NCI-H460 (cell line): Measurements from ENCODE around the gene SDCCAG8. TPM values are rescaled to one million over a fixed set of nuclear protein-coding genes. Genes with fewer than 3 reads are reported as not detected.
A peak's percentile ranks its signal among the peaks of the same experiment; 100 is the strongest.

Experiments
- DNase-seq: peaks from one replicate; pipeline ENCODE4 v3.0.0-alpha.2; 2016; ENCODE audit warnings: low read depth; ENCODE audit errors: extremely low read depth
- total RNA-seq: library from RNA; depleted of rRNA; stranded (reverse); fragments of >200 nt; shearing (Covaris generic); gene quantifications from 2 replicates; pipeline ENCODE4 v1.2.3, GENCODE V29; 2014

Gene SDCCAG8
- total RNA-seq, 1 experiment from 2014 or later = 30.1 TPM

DNA sequence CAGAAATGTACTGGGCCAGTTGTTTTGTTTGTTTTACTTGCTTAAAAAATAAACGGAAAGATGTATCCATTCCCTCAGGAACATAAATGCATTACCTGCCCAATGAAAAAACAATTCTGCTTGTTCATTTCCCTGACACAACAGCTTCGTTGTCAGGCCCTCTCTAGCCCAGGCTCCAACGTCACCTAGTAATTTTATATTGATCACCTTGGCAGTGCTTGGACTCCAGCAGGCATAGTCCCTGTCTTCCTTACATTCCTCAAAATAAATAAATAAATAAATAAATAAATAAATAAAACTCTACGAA lies 2.0 kb upstream of the SDCCAG8 start:
- peak; percentile 17 for DNase-seq

DNA sequence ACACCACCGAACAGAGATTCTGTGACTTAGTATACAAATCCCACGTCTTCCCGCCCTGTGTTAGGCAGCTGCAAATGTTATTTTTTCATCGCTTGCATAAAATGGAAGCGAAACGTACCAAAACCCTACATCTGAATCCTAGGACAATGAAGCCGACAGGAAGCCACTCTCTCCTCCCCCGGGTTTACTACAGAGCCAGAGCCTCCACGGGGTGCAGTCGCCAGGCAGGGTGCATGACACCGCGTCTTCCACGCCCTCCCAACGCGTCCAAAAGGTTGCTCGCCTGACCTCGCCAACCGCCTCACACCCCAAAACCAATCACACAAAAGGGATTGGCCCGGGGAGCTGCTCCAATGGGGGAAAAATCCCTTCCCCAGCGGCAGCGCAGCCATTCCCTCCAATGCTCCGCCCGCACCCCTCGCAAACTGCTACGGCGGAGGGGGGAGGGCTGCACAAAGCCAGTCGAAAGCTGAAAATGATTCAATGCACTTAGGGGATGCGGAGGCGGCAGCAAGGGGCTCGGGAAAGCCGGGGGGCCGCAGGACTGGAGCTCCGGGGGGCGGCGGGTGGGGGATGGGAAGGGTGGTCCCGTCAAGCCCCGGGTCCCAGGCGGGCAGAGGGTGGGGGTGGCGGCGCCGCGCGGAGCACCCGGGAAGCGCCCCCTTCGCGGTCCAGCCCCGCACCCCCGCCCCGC lies 1.5 kb upstream of the SDCCAG8 start:
- DNase-seq = peak; percentile 40

DNA sequence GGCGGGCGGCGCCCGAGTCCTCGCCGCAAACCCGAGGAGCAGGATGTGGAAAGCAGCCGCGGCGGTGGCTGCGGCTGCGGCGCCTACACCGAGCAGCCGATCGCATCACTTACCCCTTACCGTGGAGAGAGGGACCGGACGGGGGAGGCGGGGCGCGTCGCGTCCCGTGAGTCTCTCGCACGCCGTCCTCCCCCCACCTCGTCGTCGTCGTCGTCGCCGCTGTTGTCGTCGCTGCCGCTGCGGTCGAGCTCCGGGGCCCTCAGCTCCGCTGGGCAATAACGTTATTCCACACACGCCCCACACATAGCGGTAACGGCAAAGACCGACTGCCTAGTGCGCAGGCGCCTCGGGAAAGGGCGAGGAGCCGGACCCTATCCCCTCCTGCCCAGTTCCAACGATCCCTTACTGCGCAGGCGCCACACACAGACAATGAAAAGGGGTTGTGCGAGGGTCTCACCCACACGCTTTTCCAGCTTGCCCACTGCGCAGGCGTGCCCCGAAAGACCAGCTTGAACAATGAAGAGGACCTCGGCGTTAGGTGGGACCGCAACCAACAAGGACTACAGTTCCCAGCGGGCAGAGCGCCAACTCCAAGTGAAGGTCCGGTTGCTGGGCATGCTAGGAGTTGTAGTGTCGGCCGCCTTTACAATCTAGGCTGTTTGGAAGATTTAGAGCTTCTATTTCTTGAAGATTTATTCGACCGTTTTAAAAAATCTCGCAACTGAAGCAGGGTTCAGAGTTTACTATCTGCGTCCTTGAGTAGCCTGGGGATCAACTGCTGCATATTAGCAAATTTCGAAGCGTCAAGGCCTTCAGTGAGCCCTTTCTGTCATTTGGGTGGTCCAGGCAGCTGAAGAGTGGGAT lies 682 bp upstream of the SDCCAG8 start, which contains the start of gene CEP170:
CEP170 (minus strand) TSS at position 355 of the 864 bp plus-strand sequence. CDS start 30,001 bp downstream, outside the sequence.
- DNase-seq = peak; percentile 98

DNA sequence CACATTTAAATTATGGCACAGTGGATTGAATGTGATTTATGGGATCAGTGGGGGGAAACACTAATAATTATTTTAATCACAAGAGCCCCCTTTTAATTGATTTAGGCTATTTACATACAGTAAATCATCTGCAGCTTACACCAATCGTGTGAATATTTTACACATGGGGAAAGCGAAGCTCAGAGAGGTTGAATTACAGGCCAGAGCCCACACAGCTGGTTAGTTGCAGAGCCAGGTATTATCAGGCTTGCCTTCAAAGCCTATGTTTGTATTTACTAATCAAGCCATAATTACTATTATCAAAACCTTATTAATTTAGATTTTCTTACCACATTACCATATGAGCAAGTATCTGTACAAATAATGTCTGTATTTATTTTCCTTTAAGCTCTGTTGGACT lies 749 bp downstream of the SDCCAG8 start:
- no peak for DNase-seq

DNA sequence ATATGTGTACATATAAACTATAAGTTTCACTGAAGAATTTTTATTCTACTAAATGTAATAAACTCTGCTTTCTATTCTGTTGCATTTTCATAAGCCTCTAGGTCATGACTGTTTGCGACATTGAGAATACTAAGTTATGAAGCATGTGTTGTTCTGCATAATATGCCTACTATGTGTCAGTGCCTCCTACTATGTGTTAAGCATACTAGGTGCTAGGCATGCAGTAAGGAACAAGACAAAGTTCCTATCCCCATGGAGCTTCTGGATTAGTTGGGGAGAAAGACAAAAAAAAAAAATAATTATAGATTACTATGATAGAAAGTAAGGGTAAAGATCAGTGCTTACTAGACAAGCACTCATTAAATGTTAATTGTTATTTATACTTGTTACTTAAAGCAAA lies 1.3 kb downstream of the SDCCAG8 start:
- DNase-seq = no peak

DNA sequence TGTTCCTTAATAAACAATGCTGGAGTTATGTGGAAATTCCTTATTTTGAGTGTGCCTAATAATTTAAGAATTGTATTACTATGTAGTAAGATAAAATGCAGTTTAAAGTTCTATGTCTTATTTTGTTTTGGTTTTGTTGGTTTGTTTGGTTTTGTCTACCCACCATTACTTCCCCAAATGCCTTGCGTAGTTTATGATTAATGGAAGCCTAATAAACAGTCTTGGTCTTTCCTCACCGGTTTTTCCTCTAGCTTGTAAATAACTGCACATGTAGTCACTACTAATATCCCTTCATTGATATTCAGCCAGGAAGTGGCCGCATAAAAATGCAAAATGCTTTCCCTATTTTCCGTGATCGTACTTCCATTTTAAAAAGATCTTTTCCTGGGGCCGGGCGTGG lies 2.9 kb downstream of the SDCCAG8 start:
- no peak for DNase-seq

DNA sequence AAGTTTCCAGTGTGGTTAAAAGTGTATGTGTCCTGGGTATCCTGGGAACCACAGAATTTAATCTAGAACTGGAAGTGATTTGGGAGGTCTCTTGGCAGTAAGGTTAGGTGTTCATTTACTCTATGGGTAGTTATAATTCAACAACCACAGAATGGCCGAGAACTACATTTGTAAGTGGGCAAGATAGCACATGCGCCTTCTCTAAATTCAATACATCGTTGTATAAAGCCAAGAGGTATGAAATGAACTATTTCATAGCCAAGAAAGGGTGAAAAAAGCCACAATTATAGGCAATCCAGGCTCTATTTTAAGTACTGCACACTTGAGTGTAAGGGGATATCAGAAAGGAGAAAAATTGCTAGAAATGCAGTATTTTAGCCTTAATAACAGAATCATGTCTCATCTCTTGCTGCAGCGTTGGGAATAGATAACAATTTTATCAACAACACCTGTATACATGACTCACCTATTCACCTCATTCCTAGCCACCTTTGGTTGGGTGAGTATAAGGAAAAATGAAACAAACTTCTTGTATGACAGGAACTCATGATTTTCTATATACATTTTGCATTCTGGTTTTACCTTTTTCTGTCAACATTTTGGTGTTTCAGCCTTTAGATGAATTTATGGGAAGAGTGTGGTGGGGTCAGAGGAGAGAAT lies 4.5 kb downstream of the SDCCAG8 start:
- DNase-seq = no peak

DNA sequence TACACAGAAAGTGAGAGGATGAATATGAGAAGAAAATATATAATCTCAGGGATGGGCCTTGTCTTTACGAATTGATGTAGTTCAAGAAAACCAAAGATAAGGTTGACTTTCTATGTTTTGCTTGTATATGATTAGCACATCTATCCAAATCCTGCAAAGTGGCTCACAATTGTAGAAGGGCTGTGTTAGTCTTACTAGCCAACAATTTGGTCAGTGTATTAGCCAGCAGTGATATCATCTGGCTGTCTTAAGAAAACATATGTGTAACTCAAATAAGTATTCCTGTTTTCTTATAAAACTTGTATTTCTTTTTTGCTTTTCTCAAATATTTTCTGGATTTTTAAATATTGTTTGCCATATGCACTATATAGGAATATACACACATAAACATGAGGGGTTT lies 5.5 kb downstream of the SDCCAG8 start:
- no peak for DNase-seq

DNA sequence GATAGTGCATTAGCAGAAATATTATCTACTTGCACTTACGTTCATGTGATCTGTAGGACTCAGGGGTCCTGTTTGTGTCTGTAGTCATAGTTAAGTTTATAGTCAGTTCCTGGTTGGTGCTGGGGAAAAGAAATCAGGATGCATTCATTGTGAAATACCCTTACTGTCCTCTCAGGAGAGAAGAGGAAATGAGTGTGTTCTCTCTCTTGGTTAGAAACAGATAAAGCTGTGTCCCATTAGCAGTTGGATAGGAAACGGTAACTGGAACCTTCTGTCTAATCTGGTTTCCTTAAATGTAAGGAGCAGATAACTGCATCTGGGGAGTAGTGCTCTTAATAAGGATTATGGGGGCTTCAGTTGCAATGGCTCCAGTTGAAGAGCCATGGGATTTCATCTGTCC lies 8.9 kb downstream of the SDCCAG8 start:
- no peak for DNase-seq

DNA sequence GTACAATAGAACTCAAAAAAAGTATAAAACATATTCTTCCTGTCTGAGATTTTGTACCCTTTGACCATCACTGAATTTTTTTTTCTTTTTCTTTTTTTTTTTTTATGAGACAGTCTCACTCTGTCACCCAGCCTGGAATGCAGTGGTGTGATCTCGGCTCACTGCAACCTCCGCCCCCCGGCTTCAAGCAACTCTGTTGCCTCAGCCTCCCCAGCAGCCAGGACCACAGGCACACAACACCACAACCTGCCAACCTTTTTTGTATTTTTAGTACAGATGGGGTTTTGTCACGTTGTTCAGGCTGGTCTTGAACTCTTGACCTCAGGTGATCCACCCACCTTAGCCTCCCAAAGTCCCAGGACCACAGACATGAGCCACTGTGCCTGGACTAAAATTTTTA lies 10.4 kb downstream of the SDCCAG8 start:
- DNase-seq = no peak

DNA sequence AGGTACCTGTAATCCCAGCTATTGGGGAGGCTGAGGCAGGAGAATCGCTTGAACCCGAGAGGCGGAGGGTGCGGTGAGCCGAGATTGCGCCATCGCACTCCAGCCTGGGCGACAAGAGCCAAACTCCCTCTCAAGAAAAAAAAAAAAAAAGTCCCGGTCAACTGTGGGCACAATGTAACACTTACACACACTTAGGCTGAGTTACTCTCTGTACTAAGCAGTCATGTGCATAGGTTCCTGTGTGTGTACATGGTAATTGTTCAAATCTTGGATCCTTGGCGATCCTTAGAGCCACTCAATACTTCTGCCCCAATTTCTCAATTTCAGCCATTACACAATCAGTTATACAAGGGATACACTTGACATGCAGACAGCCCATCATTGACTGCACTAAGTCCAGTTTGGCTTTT lies 11.6 kb downstream of the SDCCAG8 start:
- peak; percentile 19 for DNase-seq

DNA sequence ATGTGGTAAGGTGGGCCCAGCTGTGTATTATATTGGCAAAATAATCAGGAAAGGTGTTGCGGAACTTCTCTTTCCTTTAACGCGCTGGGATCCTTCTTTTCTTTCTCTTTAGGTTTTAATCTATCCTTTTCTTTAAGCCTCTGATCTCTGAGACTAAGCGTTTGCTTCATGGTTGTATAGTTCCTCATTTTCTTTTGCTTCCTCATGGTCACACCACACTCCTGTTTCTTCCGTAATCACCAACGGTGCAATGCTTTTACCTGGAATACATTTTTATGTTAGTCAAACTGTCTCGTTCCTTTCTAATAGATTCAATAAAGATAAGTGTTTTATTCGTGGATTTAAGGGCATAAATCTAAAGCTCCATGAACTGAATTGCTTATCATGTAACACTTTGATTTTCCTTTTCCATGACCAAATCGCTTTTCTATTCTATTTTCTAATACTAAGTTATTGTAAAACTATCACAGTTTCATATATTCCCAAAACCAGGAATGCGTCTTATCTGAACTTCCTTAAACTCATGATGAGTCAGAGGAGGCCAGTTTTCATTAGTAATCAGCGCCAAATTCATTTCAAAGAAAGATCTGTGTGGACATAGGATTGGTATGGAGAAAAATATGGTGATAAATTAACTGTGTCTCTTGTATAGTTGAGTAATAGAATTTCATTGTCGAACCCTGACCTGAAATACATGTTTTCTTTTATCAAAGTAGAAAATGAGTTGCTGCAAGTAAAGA lies 12.2 kb downstream of the SDCCAG8 start:
- peak; percentile 47 for DNase-seq

DNA sequence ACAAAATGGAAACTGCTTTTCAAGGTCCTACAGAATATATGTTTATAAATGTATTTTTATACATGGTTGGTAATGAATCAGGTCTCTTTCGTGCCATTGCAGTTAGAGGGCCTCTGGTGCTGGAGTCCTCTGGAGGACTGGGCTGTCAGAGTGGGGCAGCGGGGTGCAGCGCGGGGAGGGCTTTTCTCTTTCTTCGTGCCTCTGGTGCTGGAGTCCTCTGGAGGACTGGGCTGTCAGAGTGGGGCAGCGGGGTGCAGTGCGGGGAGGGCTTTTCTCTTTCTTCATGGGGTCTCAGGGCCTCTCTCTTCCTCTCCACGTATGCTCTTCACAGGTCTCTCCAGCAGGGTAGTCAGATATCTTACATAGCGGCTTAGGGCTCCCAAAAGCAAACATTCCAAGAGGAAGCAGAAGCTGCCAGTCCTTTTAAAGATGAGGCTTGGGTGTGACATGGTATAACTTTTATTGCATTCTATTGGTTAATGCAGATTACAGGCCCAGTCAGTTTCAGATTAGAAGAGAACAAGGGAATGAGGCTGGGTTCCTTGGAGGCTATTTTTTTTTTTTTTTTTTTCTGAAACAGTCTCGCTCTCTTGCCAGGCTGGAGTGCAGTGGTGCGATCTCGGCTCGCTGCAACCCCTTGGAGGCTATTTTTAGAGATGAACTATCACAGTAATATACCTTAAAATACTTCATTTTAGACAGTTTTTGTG lies 13.1 kb downstream of the SDCCAG8 start:
- DNase-seq = peak; percentile 69

DNA sequence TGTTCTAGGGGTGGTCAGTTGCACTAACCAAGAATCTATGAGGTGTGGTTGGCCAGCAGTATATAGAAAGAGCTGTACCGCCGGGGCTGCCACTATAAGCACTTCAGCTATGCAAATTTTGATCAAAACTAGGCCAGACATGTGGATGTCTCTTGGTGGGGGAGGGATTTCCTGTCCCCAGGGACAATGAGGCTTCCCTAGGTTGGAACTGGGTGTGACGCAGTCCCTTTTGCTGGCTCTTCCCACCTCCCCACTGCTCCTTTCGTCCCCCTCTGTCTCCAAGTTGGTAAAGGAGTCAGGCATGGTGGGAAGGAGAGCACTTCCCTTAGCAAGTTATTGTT lies 13.6 kb downstream of the SDCCAG8 start:
- DNase-seq = peak; percentile 54

DNA sequence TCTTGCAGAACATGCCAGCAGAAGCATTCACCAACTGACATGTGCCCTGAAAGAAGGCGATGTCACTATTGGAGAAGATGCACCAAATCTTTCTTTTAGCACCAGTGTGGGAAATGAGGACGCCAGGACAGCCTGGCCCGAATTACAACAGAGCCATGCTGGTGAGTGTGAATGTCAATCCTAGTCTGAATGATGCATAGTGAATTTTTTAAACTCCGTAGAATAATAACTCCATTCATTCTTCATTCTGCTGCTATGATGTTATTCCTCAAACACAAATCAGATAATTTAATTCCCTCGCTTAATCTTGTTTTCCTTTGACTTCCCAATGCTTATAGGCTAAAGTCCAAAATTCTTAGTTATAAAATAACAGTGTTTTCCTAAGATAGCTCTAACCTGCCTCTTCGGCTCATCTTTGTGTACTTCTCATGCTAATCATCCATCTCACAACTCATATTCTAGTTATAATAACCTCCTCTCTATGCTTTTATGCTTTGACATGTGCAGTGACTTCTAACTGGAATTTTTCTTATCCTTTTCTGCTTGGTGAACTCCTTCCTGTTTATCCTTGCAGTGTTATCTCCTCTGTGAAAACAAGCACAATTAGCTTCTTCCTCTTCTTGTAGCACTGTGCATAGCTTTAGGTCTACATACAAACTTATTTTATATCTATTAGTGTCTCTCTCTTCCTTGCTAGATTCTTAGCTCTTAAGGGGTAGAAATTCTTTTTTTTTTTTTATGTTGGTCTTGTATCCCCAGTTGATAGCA lies 14.4 kb downstream of the SDCCAG8 start:
- peak; percentile 19 for DNase-seq

DNA sequence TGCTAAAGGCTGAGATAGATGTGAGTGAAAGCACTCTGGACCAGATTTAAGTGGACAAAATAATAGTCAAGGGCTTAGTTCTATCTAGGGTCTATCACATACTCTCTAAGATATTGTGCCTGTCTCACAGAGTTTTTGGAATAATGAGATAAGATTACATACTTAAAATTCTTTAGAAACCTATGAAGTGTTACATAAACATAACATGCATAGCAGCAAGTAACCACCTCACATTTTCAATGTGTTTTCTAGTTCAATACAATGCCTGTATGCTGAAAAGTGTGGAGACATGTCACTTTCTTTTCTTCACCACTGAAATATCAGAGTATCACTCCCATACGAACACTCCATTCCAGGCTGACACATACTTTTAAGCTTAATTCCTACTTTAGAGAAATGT lies 16.2 kb downstream of the SDCCAG8 start:
- DNase-seq = no peak

DNA sequence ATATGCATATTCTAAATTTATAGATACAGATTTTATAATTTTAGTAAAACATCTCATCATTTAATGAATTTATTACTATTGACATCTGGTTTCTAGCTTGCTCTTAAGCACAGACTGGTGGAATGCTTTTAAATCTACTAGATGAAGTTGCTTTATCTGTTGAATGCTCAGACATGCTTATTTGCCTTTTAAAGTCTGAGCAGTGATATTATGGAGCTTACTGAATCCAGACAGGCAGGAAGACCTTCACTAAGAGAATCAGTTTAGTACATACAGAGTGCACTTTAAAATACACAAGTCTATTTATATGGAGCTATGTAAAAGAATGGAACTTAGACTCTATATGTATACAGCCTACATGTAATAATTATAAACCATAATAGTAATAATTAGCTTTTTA lies 16.6 kb downstream of the SDCCAG8 start:
- no peak for DNase-seq

DNA sequence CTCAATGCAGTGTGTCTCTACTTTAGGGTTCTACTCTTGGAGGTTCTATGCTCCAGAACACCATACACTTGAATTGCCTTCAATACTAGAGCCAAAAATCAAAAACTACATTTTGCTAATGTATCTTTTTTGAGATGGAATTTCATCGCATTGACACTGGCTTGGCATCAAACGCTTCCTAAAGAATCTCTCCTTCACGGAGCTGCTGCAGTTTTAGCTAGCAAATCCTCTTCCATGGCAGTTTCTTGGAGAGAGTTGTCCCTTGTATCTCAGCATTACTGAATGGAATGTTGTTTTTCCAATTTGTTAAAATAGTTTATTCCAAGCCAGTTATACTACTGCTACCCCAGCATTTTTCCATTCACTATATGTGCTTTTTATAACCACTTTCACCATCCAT lies 17.7 kb downstream of the SDCCAG8 start:
- DNase-seq = no peak

DNA sequence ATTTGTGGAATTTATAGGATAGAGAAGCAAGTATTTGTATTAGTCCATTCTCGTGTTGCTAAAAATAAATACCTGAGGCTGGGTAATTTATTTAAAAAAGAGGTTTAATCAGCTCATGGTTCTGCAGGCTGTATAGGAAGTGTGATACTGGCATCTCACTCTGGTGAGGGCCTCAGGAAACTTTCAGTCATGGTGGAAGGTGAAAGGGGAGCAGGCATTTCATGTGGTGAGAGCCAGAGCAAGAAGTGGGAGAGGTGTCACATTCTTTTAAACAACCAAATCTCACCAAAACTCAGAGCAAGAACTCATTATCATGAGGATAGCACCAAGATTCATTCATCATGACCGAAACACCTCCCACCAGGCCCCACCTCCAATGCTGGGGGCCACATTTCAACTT lies 18.1 kb downstream of the SDCCAG8 start:
- DNase-seq = no peak

DNA sequence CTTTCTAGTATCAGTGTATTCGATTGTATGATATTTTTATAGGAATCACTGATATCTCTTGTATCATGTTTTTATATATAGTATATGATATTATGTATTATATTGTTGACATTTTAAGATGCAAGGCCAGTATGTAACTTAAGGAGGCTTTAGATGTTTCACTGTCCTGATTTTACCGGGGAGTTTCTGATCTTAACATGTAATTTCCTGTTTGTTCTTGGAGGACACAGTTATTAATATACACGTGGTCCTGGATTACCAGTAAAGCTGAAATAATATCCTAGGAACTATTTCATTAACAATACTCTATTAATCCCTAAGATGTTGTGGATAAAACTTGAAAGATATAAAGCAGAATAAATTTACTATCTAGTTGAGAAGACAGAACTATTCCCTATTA lies 19.5 kb downstream of the SDCCAG8 start:
- no peak for DNase-seq
